Fibroblast of lung (primary cell): Measurements from ENCODE around the gene MOB1A. TPM values are rescaled to one million over a fixed set of nuclear protein-coding genes. Genes with fewer than 3 reads are reported as not detected.

Experiments
- DNase-seq, 2 donors: peaks; one replicate each; pipeline versions ENCODE4 v3.0.0 to v3.0.0-alpha.2; 2010; ENCODE audit warnings: low read depth in 2 of 2
- H2AFZ ChIP-seq: 2 replicates; pipeline ENCODE4 v1.5.1; 2012; ENCODE audit warnings: low read length, control low read depth, inconsistent platforms
- H3K27ac ChIP-seq: 2 replicates; pipeline ENCODE4 v1.5.1; 2011; ENCODE audit warnings: low read length, control low read depth; ENCODE audit not compliant: insufficient read depth
- H3K27me3 ChIP-seq: 2 replicates; pipeline ENCODE4 v1.5.1; 2011; ENCODE audit warnings: mild to moderate bottlenecking, low read length; ENCODE audit not compliant: control insufficient read depth, insufficient read depth
- H3K36me3 ChIP-seq: 2 replicates; pipeline ENCODE4 v1.5.1; 2011; ENCODE audit warnings: low read length; ENCODE audit not compliant: control insufficient read depth, insufficient read depth
- H3K4me1 ChIP-seq: 2 replicates; pipeline ENCODE4 v1.5.1; 2011; ENCODE audit warnings: low read length; ENCODE audit not compliant: control insufficient read depth, insufficient read depth; ENCODE audit errors: extremely low read depth
- H3K4me2 ChIP-seq: 2 replicates; pipeline ENCODE4 v1.5.1; 2011; ENCODE audit warnings: low read length, control low read depth; ENCODE audit not compliant: insufficient read depth; ENCODE audit errors: extremely low read depth
- H3K4me3 ChIP-seq, 4 experiments: fragments of 200-600 bp in 1 of 4; sonication (generic) in 1 of 4; replicated peaks in 1 of 4; 2 replicates each; pipeline ENCODE4 v1.5.1; 2011 to 2016; ENCODE audit warnings: low read length in 4 of 4, low read depth in 3 of 4, mild to moderate bottlenecking in 3 of 4, control low read depth in 2 of 4, inconsistent platforms in 1 of 4, mixed read lengths in 1 of 4; ENCODE audit not compliant: insufficient read depth in 1 of 4; ENCODE audit errors: control extremely low read depth in 1 of 4
- H3K79me2 ChIP-seq: 2 replicates; pipeline ENCODE4 v1.5.1; 2012; ENCODE audit warnings: mild to moderate bottlenecking, low read length, inconsistent platforms; ENCODE audit not compliant: control insufficient read depth, insufficient read depth
- H3K9ac ChIP-seq: 2 replicates; pipeline ENCODE4 v1.5.1; 2011; ENCODE audit warnings: mild to moderate bottlenecking, low read length, control low read depth; ENCODE audit not compliant: insufficient read depth
- H3K9me3 ChIP-seq: 2 replicates; pipeline ENCODE4 v1.5.1; 2012; ENCODE audit warnings: low read depth, low read length; ENCODE audit not compliant: control insufficient read depth, insufficient read depth
- H4K20me1 ChIP-seq: 2 replicates; pipeline ENCODE4 v1.5.1; 2011; ENCODE audit warnings: low read length; ENCODE audit not compliant: control insufficient read depth, insufficient read depth; ENCODE audit errors: extremely low read depth
- EZH2 ChIP-seq: IDR thresholded peaks from 2 replicates; pipeline ENCODE4 v1.5.1; 2012; ENCODE audit warnings: low read length, control low read depth, mild to moderate bottlenecking; ENCODE audit errors: missing control alignments
- polyA plus RNA-seq, 2 donors: library from polyadenylated mRNA; depleted of rRNA in 1 of 2; stranded (reverse) in 1 of 2; unstranded in 1 of 2; fragments of >200 nt; gene quantifications; 2 replicates each; pipeline ENCODE4 v1.2.1, GENCODE V29; 2011 to 2012; ENCODE audit warnings: missing spikeins in 1 of 2
- total RNA-seq: library from RNA; depleted of rRNA; stranded (reverse); fragments of >200 nt; gene quantifications from 2 replicates; pipeline ENCODE4 v1.2.1, GENCODE V29; 2014
- TF ChIP-seq, protein P1 (sequence below), 2 donors: IDR thresholded peaks in 1 of 2; conservative IDR thresholded peaks in 1 of 2; 1 replicate in 1 of 2; 2 replicates in 1 of 2; pipeline ENCODE4 v1.5.1; 2011 to 2012; ENCODE audit warnings: low read length in 2 of 2, control low read depth in 1 of 2, inconsistent platforms in 1 of 2, low read depth in 1 of 2, mild to moderate bottlenecking in 1 of 2

Gene MOB1A
- total and polyA plus RNA-seq, 2 donors (not counting 1 experiment from before 2014, with no cell fraction given), result 80.3 to 87.4 TPM

DNA sequence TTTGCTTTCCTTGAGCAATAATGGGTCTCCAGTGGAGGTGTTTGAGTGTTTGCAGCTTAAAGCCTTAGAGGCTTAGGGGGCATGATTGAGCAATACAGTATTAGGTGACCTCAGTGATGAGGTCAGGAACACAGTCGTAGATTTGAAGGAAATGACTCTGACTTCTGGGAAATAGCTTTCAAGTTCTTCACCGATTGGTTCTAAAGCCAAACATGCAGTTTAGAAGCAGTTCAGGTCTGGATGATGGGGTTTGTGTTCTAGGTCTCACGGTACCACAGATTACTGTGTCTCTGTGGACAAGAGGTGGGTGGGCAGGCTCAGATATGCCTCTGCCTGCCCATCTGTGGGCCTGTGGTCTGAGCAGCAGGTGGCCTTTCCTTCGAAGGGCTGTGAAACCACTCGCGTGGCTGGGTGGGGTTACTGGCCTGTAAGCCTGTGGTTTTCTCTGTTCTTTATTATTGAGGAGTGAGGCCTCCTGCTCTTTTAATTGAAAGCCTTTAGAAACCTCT, 27.6 kb upstream of the MOB1A start:
- peak; percentile 38 to 79 for DNase-seq
- no peaks in the 10 kb centered on the region for H3K27me3 ChIP-seq
- peaks cover 4% of the 10 kb centered on the region for H3K36me3 ChIP-seq
- no peak overlapping the region for H3K4me3 ChIP-seq
- H3K9ac ChIP-seq, result no peak overlapping the region
- TF ChIP-seq, protein P1, sequence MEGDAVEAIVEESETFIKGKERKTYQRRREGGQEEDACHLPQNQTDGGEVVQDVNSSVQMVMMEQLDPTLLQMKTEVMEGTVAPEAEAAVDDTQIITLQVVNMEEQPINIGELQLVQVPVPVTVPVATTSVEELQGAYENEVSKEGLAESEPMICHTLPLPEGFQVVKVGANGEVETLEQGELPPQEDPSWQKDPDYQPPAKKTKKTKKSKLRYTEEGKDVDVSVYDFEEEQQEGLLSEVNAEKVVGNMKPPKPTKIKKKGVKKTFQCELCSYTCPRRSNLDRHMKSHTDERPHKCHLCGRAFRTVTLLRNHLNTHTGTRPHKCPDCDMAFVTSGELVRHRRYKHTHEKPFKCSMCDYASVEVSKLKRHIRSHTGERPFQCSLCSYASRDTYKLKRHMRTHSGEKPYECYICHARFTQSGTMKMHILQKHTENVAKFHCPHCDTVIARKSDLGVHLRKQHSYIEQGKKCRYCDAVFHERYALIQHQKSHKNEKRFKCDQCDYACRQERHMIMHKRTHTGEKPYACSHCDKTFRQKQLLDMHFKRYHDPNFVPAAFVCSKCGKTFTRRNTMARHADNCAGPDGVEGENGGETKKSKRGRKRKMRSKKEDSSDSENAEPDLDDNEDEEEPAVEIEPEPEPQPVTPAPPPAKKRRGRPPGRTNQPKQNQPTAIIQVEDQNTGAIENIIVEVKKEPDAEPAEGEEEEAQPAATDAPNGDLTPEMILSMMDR (conservative IDR thresholded peaks at IDR 0.05 in 1 of 2, IDR thresholded peaks at IDR 0.05 in 1 of 2; ENCODE audit: low read depth in 1 of 2, low read length in 2 of 2), result no peak
- no peak for TF ChIP-seq EZH2
- H4K20me1 ChIP-seq, result no peaks in the 10 kb centered on the region
- no peak overlapping the region for H3K4me2 ChIP-seq
- no peak overlapping the region for H2AFZ ChIP-seq
- peaks cover 46% of the 10 kb centered on the region for H3K79me2 ChIP-seq
- peak overlapping the region; percentile 80 for H3K27ac ChIP-seq
- H3K4me1 ChIP-seq, result peaks cover 10% of the 10 kb centered on the region
- no peaks in the 10 kb centered on the region for H3K9me3 ChIP-seq

DNA sequence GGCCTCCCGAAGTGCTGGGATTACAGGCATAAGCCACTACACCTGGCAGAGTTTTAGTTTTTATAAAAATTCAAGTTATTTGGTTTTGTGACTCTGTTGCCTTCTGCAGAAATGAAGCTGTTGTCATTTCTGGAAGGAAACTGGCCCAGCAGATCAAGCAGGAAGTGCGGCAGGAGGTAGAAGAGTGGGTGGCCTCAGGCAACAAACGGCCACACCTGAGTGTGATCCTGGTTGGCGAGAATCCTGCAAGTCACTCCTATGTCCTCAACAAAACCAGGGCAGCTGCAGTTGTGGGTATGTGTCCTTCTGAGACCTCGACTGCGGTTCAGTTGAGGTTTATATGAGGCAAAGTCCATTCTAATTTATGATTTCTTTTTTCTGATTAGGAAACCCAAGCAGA, 26.9 kb upstream of the MOB1A start:
- Histone ChIP-seq H3K4me1 (peaks cover 12% of the 10 kb centered on the region), H3K27ac (peak overlapping the region; percentile 80), H3K79me2 (peaks cover 53% of the 10 kb centered on the region), H3K4me3 (no peak overlapping the region), H3K9me3 (no peaks in the 10 kb centered on the region), H2AFZ (no peak overlapping the region), H3K4me2 (no peak overlapping the region), H3K36me3 (peaks cover 4% of the 10 kb centered on the region), H3K27me3 (no peaks in the 10 kb centered on the region), H4K20me1 (no peaks in the 10 kb centered on the region), H3K9ac (no peak overlapping the region)
- TF ChIP-seq, protein P1 (conservative IDR thresholded peaks at IDR 0.05 in 1 of 2, IDR thresholded peaks at IDR 0.05 in 1 of 2; ENCODE audit: low read depth in 1 of 2, low read length in 2 of 2), result no peak
- TF ChIP-seq EZH2, result no peak
- no peak for DNase-seq

DNA sequence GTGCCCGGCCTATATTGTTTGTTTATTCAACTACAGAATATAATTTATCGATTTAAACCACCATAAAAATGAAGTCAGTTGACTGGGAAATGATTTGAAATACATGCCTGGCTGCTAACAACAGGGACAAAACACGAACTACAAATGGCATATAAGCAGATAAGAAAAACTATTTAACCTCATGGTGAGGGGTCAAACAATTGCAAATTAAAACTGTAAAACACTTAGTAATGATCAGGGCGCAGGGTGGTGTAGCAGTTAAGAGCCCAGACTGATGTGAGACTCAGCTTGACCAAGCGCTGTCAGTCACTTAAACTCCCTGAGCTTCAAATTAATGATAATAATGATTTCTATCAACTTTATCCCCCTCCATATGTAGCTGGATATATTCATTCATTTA, 26.4 kb upstream of the MOB1A start:
- H3K4me2 ChIP-seq, result no peak overlapping the region
- H3K79me2 ChIP-seq, result peaks cover 57% of the 10 kb centered on the region
- peaks cover 12% of the 10 kb centered on the region for H3K4me1 ChIP-seq
- no peak overlapping the region for H2AFZ ChIP-seq
- H3K36me3 ChIP-seq, result peaks cover 4% of the 10 kb centered on the region
- DNase-seq, result no peak
- no peak overlapping the region for H3K9ac ChIP-seq
- H3K27ac ChIP-seq, result no peak overlapping the region
- H3K27me3 ChIP-seq, result no peaks in the 10 kb centered on the region
- H3K4me3 ChIP-seq, result no peak overlapping the region
- TF ChIP-seq EZH2, result no peak
- TF ChIP-seq, protein P1 (conservative IDR thresholded peaks at IDR 0.05 in 1 of 2, IDR thresholded peaks at IDR 0.05 in 1 of 2; ENCODE audit: low read depth in 1 of 2, low read length in 2 of 2), result no peak
- H3K9me3 ChIP-seq, result no peaks in the 10 kb centered on the region
- H4K20me1 ChIP-seq, result no peaks in the 10 kb centered on the region
